ENCODE results near the gene VDR. TPM values are rescaled to one million over a fixed set of nuclear protein-coding genes. Genes with fewer than 3 reads are reported as not detected.

Gene VDR
- total RNA-seq, 1 experiment from 2014 or later = 9.5 TPM

DNA sequence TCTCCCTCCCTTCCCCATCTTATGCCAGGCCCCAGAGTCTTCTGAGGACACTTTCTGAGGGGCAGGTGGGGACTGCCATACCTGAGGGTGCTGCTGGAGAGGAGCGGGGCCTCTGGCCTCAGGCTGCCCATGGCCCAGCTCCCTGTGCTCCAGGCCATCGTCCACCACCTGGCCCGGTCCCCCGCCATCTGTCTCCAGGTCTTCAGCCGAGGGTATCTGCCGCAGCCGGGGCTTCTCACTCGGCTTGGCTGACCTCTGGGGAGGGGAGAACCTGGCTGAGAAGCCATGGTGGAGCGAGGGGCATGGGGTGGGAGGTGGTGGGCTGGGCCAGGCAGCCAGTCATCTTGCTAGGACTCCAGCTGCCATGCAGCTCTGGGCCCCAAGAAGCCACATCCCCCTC lies 110.1 kb downstream of the VDR start:
- DNase-seq (ENCODE audit: low read depth, low spot score) = no peak
- Histone ChIP-seq H3K27me3 (ENCODE audit: insufficient read depth, low read length) (no peaks in the 10 kb centered on the region), H2AFZ (ENCODE audit: low read depth, low read length, poor library complexity, severe bottlenecking) (no peak overlapping the region), H3K4me2 (ENCODE audit: low read length) (no peak overlapping the region), H3K9me2 (ENCODE audit: insufficient read depth) (no peaks in the 10 kb centered on the region), H3K9ac (ENCODE audit: low read length) (no peak overlapping the region), H3K36me3 (ENCODE audit: control insufficient read depth in 1 of 2, insufficient read depth in 2 of 2, low read length in 2 of 2) (peaks cover under 1 to 7% of the 10 kb centered on the region in 2 experiments; a peak in 3 of 4 replicates), H3K4me3 (replicated peaks in 1 of 2; ENCODE audit: low read depth in 1 of 2, low read length in 2 of 2) (no peak overlapping the region), H3K9me3 (ENCODE audit: control insufficient read depth in 1 of 2, insufficient read depth in 1 of 2, low read depth in 1 of 2, low read length in 2 of 2) (no peaks in the 10 kb centered on the region), H4K20me1 (ENCODE audit: insufficient read depth) (no peaks in the 10 kb centered on the region), H3K27ac (ENCODE audit: low read depth, low read length) (no peak overlapping the region), H3K4me1 (ENCODE audit: control insufficient read depth in 1 of 2, insufficient read depth in 2 of 2, low read length in 2 of 2) (no peaks in the 10 kb centered on the region), H3K79me2 (ENCODE audit: insufficient read depth, low read length) (no peaks in the 10 kb centered on the region)
- CTCF ChIA-PET = no interaction called here
- RAD21 ChIA-PET (ENCODE audit: low non-redundant PET in 1 of 2, low total read pairs in 2 of 2, uncharacterized antibody in 2 of 2, unreplicated experiment in 2 of 2) = interaction anchor here in 1 of 2 experiments (0.7 kb wide), 1 partner anchor 50 kb away, joined by 6 read pairs; no protein-coding TSS in a partner anchor
- BruUV-seq (replicated peaks) = no TSS peak
- intact Hi-C loops (cut with micrococcal nuclease) = no loop called here
- TF ChIP-seq JUND (IDR thresholded peaks at IDR 0.05) = no peak
- no peak for TF ChIP-seq EZH2 (IDR thresholded peaks at IDR 0.05)
- TF ChIP-seq EZH2phosphoT487 (IDR thresholded peaks at IDR 0.05; ENCODE audit: borderline replicate concordance) = no peak
- TF ChIP-seq MAX (IDR thresholded peaks at IDR 0.05) = no peak
- TF ChIP-seq POLR2A (IDR thresholded peaks at IDR 0.05; ENCODE audit: borderline replicate concordance, extremely low read depth, insufficient read depth, insufficient read length) = no peak
- TF ChIP-seq EGR1 (IDR thresholded peaks at IDR 0.05; ENCODE audit: low read depth) = no peak
- TF ChIP-seq YY1 (IDR thresholded peaks at IDR 0.05; ENCODE audit: extremely low read depth, insufficient replicate concordance, low read depth, low read length) = no peak
- no peak for TF ChIP-seq ATF3 (IDR thresholded peaks at IDR 0.05)
- no peak for TF ChIP-seq CTCF (IDR thresholded peaks at IDR 0.05 in 2 of 3, conservative IDR thresholded peaks at IDR 0.05 in 1 of 3; ENCODE audit: borderline replicate concordance in 1 of 3, insufficient read depth in 1 of 3, low read depth in 2 of 3, low read length in 2 of 3)
- TF ChIP-seq FOSL1 (IDR thresholded peaks at IDR 0.05; ENCODE audit: low read depth) = no peak
- no peak for TF ChIP-seq POLR2AphosphoS5 (IDR thresholded peaks at IDR 0.05; ENCODE audit: low read depth, low read length)
- TF ChIP-seq, protein P1, sequence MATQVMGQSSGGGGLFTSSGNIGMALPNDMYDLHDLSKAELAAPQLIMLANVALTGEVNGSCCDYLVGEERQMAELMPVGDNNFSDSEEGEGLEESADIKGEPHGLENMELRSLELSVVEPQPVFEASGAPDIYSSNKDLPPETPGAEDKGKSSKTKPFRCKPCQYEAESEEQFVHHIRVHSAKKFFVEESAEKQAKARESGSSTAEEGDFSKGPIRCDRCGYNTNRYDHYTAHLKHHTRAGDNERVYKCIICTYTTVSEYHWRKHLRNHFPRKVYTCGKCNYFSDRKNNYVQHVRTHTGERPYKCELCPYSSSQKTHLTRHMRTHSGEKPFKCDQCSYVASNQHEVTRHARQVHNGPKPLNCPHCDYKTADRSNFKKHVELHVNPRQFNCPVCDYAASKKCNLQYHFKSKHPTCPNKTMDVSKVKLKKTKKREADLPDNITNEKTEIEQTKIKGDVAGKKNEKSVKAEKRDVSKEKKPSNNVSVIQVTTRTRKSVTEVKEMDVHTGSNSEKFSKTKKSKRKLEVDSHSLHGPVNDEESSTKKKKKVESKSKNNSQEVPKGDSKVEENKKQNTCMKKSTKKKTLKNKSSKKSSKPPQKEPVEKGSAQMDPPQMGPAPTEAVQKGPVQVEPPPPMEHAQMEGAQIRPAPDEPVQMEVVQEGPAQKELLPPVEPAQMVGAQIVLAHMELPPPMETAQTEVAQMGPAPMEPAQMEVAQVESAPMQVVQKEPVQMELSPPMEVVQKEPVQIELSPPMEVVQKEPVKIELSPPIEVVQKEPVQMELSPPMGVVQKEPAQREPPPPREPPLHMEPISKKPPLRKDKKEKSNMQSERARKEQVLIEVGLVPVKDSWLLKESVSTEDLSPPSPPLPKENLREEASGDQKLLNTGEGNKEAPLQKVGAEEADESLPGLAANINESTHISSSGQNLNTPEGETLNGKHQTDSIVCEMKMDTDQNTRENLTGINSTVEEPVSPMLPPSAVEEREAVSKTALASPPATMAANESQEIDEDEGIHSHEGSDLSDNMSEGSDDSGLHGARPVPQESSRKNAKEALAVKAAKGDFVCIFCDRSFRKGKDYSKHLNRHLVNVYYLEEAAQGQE (IDR thresholded peaks at IDR 0.05; ENCODE audit: low read depth) = no peak
- TF ChIP-seq ZBTB33 (IDR thresholded peaks at IDR 0.05; ENCODE audit: extremely low read depth, insufficient replicate concordance, low read length) = no peak
- TF ChIP-seq ZFX (IDR thresholded peaks at IDR 0.05) = no peak
- TF ChIP-seq CBX3 (IDR thresholded peaks at IDR 0.05; ENCODE audit: low read depth) = no peak
- ATAC-seq = no peak
- POLR2A ChIA-PET = no interaction called here

All from HCT116 (cell line).